Medulla oblongata (tissue), 1 donor: Measurements from ENCODE around the gene CCL17.
A peak's percentile ranks its signal among the peaks of the same experiment; 100 is the strongest.
"Not testable (repeated sequence)": the region's sequence is repeated elsewhere in the genome, so short reads cannot be mapped to it uniquely, and the experiment has no call there.

ENCODE experiments used
- DNase-seq: peaks from one replicate; pipeline ENCODE4 v3.0.0-alpha.2; 2015; ENCODE audit errors: extremely low spot score

CCL17 gene

DNA sequence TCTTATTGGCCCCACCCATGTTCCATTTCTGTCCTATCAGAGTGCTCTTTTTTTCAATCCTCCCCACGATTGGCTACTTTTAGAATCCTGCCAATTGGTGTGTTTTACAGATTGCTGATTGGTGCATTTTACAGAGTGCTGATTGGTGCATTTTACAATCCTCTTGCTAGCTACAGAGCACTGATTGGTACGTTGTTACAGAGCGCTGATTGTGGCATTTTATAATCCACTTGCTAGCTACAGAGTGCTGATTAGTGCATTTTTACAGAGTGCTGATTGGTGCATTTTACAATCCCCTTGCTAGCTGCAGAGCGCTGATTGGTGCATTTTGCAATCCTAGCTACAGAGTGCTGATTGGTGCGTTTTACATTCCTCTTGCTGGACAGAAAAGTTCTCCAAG is 9.5 kb upstream of the CCL17 start:
- no peak for DNase-seq

GRCh38 chr16:57396786-57397185 is 7.8 kb upstream of the CCL17 start:
- DNase-seq = no peak

- DNase-seq = not testable (repeated sequence)
Observed at GRCh38 chr16:57397493-57397892, 7.1 kb upstream of the CCL17 start.

- no peak for DNase-seq
Observed at GRCh38 chr16:57401943-57402640, 2.5 kb upstream of the CCL17 start.

GRCh38 chr16:57405097-57405496 is 530 bp downstream of the CCL17 start:
- no peak for DNase-seq

DNA sequence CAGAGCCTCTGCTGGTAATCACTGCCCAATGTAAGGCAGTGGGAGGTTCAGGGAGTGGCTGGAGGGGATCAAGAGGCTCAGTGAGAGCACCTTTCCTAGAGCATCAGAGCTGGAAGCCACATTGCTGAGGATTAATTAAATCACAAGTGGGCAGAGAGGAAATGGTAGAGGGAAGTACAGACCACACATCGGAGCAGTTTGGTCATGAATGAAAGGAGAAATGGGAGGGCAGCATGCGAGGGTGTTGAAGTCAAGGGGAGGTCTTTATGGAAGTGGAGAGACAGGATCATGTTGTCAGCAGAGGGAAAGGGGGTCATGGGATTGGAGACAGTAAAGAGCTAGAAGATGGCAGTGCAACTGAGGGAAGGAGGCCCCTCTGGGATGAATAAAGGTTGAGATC is 2.3 kb downstream of the CCL17 start:
- DNase-seq = peak; percentile 37

DNA sequence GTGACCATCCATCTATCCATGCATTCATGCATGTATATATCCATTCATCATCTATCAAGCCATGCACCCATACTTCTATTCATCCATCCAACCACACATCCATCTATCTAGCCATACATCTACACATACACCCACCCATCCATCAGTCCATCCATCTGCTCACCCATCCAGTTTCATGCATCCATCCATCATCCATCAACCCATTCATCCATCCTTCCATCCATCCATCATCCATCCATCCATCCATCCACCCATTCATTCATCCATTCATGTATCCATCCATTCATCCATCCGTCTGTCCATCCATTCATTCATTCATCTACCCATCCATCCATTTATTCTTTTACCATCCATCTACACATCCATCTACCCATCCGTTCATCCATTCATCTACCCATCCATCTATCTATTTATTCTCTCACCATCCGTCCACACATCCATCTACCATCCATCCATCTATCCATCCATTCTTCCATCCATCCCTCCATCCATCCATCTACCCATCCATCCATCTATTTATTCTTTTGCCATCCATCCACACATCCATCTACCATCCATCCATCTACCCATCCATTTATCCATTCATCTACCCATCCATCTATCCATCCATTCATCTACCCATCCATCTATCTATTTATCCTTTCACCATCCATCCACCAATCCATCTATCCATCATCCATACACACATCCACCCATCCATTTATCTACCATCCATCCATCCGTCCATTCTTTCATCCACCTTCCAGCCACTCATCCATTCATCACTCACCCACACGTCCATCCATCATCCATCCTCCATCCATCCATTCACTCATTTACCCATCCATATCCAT is 3.2 kb downstream of the CCL17 start:
- DNase-seq = no peak

GRCh38 chr16:57409065-57409464 is 4.5 kb downstream of the CCL17 start:
- peak; percentile 49 for DNase-seq

DNA sequence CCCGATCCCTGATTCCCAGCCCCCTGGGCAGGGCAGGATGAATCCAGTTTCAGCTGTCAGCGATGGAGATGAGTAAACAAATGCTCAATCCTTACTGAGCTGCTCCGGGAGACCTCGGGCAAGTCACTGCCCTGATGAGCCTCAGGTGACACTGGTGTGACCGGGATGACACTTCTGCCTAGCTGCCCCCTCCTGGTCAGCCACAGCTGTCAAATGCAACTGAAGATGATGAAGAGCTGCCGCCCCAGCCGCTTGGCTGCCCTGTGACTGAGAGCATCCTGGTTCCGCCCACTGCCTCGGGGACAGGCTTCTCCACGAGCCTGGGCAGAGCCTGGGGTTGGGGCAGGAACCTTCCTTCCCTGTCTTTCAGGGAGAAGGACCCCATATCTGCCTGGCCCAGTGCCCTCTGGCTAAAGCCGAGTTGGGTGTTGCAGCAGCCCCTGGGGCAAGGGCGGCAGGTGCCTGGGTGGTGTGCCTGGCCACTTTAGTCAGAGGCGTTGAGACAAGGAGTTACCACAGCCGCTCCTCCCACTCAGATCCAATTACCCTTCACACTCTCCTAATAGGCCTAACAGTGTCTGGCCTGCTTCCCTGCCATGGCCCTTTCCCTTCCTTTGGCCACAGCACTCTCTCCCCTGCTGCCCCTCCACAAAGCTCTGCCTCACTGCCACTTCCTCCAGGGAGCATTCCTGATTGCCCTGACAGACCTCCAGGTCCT is 5.5 kb downstream of the CCL17 start:
- no peak for DNase-seq

DNA sequence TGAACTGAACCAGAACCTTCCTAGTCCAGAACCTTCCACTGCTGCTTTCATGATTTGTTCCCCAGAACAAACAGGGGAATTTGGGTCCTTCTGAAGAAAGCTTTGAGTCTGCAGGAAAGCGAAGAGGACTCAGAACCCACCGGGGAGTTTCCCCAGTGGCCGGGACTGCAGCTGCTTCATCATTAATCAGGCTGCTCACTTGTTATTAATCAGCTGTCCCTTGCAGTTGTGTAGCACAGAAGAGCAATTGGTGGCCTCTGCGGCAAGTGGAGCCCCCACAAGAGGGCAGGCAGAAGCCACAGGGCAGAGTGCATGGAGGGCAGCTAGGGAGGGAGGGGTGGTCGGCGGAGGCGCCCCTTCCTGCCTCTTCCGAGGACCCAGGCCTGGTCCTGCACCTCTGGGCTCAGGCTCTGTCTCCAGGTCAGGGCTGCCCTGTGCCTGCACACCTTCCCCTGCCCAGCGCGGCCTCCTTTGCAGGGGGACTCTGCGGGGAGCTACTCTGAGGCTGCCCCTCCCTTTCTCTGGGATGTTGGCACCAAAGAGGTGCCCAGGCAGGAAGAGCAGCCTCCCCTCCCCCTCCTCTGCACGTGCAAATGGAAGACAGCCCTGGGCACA is 6.9 kb downstream of the CCL17 start:
- no peak for DNase-seq

- DNase-seq = no peak
Observed at GRCh38 chr16:57412584-57412983, 8.0 kb downstream of the CCL17 start.

GRCh38 chr16:57413301-57413730 is 8.7 kb downstream of the CCL17 start:
- no peak for DNase-seq

- no peak for DNase-seq
Observed at GRCh38 chr16:57413733-57414132, 9.2 kb downstream of the CCL17 start.

DNA sequence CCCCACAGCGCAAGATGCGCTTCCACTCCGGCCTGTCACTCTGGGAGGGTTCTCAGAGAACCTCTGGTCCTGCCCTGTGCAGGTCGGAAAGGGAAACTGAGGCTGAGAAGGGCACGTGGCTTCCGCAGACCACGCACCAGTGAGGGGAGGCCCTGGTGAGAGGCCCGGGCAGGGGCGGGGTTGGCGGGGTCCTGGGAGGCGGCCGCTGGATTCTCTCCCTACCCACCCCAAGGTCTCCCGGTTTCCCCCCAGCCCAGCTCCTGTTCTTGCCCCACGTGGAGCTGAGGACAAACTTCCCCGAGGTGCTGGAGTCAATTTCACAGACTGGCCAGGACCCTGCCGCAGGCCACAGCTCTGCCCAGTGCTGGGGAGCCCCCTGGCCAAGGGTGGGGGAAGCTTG is 11.5 kb downstream of the CCL17 start:
- no peak for DNase-seq

- DNase-seq = no peak
Observed at GRCh38 chr16:57419506-57419905, 14.9 kb downstream of the CCL17 start.

GRCh38 chr16:57422026-57422944 is 17.7 kb downstream of the CCL17 start:
- DNase-seq = peak; percentile 57

- DNase-seq = no peak
Observed at GRCh38 chr16:57423152-57423551, 18.6 kb downstream of the CCL17 start.

DNA sequence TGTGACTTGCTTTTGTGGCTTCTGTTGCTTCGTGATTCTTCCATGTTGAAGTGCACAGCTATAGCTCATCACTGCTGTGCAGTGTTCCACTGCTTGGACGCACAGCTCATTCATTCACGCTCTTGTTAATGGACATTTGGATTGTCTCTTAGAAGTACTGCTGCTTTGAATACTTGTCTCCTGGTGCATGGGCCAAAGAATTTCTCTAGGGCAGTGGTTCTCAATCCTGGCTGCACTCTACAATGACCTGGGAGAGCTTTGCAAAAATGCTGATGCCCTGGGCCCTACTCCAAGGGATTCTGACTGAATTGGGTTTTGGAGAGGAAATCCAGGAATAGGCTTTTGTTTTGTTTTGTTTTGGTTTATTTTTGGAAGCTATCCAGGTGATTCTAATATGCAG is 20.0 kb downstream of the CCL17 start:
- no peak for DNase-seq

DNA sequence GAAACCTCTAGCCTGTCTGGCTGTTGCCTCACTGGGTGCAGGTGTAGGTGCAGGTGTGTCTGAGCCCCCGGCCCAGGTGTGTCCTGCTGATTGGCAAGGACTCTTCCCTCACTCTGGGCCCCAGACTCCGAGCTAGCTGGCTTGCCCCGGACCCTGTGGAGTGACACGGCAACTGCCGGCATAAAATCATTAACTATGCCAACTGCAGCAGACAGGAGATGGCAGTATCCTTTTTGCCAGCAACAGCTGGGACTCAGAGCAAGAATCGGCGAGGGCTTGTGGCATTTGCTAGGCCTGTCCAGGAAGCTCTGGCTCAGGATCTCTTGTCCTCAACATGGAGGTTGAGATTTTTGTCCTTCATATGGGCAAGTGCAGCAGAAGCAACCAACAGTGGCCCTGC is 21.8 kb downstream of the CCL17 start:
- no peak for DNase-seq

- no peak for DNase-seq
Observed at GRCh38 chr16:57427307-57427706, 22.7 kb downstream of the CCL17 start.

DNA sequence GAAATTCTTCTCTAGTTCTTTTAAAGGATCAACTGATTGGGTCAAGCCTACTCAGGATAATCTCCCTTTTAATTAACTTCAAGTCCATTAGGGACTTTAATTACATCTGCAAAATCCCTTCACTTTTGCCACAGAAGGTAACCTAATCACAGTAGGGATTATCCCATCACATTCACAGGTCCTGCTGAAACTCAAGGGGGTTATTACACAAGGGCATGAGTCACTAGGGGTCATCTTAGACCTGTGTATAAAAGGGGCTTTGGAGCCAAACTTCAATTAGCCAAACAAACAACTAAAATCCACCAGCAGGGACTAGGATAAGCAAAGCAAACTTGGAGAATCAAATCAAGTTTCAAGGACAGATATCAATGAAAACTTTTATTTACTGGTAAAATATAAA is 23.3 kb downstream of the CCL17 start:
- no peak for DNase-seq
